NCI-H1436 treated with DMSO at 0.1 percent for 48 hours (cell line): ENCODE data around the gene PROC.

Experiments used
- DNase-seq: peaks from one replicate; lab custom pipeline; 2025; lab: John Stamatoyannopoulos, UW

PROC gene

GRCh38 chr2:127456960-127457359 is 38.7 kb downstream of the PROC start:
- no peak for DNase-seq

GRCh38 chr2:127462461-127462860 is 44.2 kb downstream of the PROC start:
- no peak for DNase-seq

GRCh38 chr2:127463155-127463991 is 45.1 kb downstream of the PROC start:
- no peak for DNase-seq

GRCh38 chr2:127464470-127465257 is 46.4 kb downstream of the PROC start:
- no peak for DNase-seq

- no peak for DNase-seq
These were observed 47.0 kb downstream of the PROC start for GRCh38 chr2:127465258-127465657.

GRCh38 chr2:127469051-127469450 is 50.8 kb downstream of the PROC start:
- DNase-seq = no peak

- DNase-seq = no peak
These were observed 51.7 kb downstream of the PROC start for GRCh38 chr2:127469974-127470373.

GRCh38 chr2:127471286-127471988 is 53.2 kb downstream of the PROC start:
- DNase-seq = no peak

- DNase-seq = no peak
These were observed 54.0 kb downstream of the PROC start for GRCh38 chr2:127472268-127472667.

GRCh38 chr2:127475788-127476187 is 57.6 kb downstream of the PROC start:
- no peak for DNase-seq
